ENCODE measurements around the gene TASOR2.

- no peak for TF ChIP-seq POLR2A (IDR thresholded peaks at IDR 0.05; ENCODE audit: low read length)
- TF ChIP-seq GATA1 (IDR thresholded peaks at IDR 0.05; ENCODE audit: low read depth, low read length): no peak
Measured at GRCh38 chr10:5708356-5708755, 23.7 kb downstream of the TASOR2 start.

Measured in erythroblast (primary cell).